ENCODE data around the gene CFAP221.
"Not testable (repeated sequence)": the region's sequence is repeated elsewhere in the genome, so short reads cannot be mapped to it uniquely, and the experiment has no call there.

Gene CFAP221

DNA sequence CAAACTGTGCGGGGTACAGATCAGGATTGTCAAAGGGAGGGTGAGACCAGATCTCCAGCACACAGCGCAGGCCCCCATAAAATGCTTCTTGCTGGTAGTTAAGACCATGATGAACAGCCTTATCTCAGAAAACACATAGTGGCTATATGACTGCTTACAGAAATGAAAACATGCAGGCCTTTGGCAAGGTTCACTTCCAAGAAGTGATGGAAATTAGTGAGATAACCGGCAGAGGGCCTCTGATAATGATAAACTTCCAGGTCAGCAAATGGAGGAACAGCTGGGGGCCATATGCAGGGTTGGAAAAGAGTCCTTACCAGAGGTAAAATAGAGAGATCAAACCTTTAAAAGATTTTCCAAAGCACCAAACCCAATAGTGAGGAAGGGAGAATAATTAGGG is 46.6 kb downstream of the CFAP221 start:
- no peak for DNase-seq (ENCODE audit: low read depth in 2 of 2)

DNA sequence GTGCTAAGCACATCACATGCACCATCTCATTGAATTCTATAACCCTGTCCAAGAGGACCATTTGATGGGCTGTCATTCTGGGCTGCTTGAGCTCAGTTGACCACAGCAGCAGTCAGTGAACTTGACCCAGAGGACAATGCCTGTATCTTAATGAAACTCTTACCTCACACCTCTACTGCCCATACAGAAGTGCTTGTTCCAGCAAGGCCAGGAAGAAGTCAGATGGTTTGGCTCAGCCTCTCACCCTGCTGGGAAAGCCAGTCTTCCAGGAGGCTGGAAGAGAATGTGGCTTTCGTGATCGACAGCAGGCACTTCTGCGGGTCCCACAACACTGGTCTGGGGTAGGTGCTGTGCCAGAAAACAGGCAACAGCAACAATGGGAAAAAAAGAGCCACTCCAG is 47.3 kb downstream of the CFAP221 start:
- no peak for DNase-seq (ENCODE audit: low read depth in 2 of 2)

DNA sequence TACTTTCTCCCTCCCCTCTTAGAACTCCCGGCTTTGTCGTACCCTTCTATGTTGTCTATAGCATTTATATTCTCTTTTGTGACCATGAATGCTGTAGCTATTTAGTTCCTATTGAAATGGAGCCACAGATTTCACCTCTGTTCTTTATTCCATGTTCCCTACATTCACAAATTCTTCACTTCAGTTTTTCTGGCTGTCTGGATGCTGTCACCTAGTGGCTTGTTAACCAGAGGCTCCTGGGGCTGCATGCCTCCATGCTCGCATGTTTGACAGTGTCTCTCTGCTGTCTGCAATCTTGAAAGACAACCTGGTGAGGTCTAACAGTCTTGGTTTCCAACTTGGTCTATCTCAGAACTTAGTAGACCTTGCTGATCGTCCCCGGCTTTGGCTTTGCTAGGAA is 48.2 kb downstream of the CFAP221 start:
- no peak for DNase-seq (ENCODE audit: low read depth in 2 of 2)

GRCh38 chr2:119596638-119597037 is 52.4 kb downstream of the CFAP221 start:
- no peak for DNase-seq (ENCODE audit: low read depth in 2 of 2)

DNA sequence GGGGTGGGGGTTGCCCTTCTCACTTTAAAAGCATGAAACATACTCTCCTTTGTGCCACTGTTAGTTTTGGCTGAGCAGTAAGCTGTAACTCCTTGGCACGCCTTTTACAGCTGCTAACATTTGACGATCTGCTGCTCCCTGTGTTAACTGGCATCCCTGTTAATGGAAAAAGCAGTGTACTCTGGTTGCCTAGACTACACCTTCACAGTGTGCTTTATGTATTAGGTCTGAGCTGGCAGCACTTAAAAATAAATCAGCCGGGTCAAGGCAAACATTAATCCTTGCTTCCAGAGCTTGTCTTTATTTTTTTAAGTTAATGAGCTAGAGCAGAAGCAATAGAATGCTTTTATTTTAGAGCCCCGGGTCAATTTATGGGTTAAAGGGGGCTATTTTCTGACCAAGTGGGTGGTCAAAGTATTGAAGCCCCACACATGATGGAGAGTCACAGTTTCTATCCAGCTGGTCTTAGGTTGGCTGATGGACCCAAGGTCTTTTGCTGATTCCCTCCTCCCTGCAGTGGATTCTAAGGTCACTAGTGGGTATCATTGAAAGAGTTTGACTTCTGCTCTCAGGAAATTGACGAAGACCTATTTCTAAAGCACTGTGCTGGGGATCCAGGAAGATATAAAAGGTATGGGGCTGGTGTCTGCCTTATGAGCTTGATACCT is 54.5 kb downstream of the CFAP221 start:
- DNase-seq (ENCODE audit: low read depth in 2 of 2): no peak

DNA sequence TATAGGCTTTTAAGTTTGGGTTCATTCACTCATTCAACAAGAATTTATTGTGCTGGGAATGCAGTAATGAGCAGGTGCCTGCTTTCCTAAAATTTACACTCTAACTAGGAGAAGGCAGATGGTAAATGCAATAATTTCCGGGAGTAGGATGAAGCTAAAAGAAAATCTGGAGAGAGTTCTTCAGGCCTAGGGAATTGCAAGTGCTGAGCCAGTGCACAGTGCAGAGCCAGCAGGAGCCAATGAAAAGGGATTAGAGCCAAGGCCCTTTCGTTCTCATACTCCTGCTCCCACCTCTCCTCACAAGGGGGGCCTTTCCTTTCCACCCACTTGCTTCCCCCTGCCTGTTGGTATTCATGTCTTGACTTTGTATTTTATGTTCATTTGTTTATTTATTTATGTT is 55.1 kb downstream of the CFAP221 start:
- no peak for DNase-seq (ENCODE audit: low read depth in 2 of 2)

- DNase-seq (ENCODE audit: low read depth in 2 of 2): no peak
Observed at GRCh38 chr2:119605096-119605495, 60.8 kb downstream of the CFAP221 start.

GRCh38 chr2:119606674-119607073 is 62.4 kb downstream of the CFAP221 start:
- DNase-seq (ENCODE audit: low read depth in 2 of 2): no peak

- DNase-seq (ENCODE audit: low read depth in 2 of 2): no peak
Observed at GRCh38 chr2:119608553-119608952, 64.3 kb downstream of the CFAP221 start.

GRCh38 chr2:119609337-119609736 is 65.1 kb downstream of the CFAP221 start:
- DNase-seq (ENCODE audit: low read depth in 2 of 2): no peak

DNA sequence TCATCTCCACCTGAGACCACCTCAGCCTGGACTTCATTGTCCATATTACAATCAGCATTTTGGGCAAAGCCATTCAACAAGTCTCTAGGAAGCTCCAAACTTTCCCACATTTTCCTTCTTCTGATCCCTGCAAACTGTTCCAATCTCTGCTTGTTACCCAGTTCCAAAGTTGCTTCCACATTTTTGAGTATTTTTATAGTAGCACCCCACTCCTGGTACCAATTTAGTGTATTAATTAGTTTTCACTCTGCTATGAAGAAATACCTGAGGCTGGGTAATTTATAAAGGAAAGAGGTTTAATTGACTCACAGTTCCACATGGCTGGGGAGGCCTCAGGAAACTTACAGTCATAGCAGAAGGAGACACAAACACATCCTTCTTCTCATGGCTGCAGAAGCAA is 69.9 kb downstream of the CFAP221 start:
- not testable (repeated sequence) for DNase-seq (ENCODE audit: low read depth in 2 of 2)

- no peak for DNase-seq (ENCODE audit: low read depth in 2 of 2)
Observed at GRCh38 chr2:119616421-119616820, 72.2 kb downstream of the CFAP221 start.

DNA sequence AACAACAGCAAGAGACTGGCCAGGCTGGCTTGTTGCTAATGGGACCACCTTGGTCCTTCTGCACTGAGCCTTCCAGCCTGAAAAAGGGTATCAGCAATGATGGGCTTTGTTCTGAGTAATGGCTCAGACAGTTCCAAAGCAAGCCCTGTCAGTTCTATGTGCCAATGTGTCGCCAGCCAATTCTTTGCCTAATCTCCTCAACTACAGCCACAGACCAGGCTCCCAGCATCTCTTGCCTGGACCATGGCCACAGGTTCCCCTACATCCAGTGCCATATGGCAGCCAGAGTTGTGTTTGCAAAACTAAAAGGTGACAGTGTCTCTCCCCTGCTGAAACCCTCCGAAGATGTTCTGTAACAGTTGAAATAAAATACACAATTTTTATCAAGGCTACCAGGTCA is 73.2 kb downstream of the CFAP221 start:
- no peak for DNase-seq (ENCODE audit: low read depth in 2 of 2)

DNA sequence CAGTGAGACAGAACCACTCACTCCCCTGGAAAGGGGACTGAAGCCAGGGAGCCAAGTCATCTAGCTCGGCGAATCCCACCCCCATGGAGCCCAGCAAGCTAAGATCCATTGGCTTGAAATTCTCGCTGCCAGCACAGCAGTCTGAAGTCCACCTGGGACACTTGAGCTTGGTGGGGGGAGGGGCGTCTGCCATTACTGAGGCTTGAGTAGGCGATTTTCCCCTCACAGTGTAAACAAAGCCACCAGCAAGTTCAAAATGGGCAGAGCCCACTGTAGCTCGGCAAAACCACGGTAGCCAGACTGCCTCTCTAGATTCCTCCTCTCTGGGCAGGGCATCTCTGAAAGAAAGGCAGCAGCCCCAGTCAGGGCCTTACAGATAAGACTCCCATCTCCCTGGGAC is 74.5 kb downstream of the CFAP221 start:
- DNase-seq (ENCODE audit: low read depth in 2 of 2): not testable (repeated sequence)

DNA sequence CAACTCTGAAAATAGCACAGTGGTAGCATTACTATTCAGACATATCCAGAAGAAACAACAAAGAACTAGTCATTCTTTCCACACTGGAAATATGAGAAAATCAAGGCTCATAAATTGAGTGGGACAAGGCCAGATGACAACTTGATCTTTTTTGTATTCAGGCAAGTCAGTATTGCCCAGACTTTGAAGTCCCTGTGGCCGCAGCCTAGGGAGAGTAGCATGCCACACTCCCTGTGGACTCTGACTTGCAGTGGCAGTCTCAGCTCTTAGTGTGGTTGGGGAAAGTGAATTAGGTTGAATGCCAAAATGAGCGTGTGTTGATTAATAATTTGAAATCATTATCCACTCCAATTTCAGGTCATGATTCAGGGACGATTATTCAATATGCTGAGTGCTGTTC is 81.0 kb downstream of the CFAP221 start:
- DNase-seq (ENCODE audit: low read depth in 2 of 2): no peak

DNA sequence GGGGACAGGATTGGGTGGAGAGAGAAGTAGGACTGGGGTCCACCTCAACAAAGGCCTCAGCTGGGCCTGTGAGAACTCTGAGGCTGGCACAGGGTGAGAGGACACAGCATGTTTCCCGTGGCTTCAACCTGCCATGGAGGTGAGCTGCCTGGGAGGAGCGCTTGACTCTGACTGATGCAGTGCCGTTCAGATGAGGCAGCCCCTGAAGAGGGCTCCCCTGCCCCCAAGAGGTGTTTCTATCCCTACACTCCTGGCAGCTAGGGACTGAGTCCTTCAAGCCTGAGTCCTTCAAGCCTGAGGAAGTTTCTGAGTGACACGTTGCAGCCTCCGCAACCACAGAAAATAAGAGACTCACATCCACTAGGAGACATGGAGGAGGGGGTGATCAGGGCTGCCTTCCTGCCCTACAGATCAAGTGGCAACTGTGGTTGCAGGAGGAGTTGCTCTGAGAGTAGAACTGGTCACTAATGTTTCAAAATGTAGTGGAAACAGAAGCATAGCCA is 85.1 kb downstream of the CFAP221 start:
- no peak for DNase-seq (ENCODE audit: low read depth in 2 of 2)

DNA sequence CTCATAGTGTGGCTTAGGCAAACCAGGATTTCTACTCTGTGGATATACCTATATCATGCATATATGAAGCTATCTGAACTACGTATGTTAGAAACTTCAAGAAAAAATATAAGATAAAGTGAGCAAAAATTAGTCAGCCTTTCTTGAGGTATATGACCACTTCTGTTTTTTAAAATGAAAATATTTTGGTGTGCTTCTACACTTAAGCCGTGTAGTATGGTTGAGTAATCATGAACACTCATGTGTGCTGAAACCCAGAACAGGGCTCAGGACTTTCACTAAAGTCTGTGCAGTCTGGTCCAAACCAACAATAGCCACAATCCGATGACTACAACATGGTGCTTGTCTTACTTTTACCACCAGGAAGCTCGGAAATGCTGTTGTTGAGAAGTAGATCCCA is 85.9 kb downstream of the CFAP221 start:
- DNase-seq (ENCODE audit: low read depth in 2 of 2): no peak

- no peak for DNase-seq (ENCODE audit: low read depth in 2 of 2)
Observed at GRCh38 chr2:119637371-119637770, 93.1 kb downstream of the CFAP221 start.

DNA sequence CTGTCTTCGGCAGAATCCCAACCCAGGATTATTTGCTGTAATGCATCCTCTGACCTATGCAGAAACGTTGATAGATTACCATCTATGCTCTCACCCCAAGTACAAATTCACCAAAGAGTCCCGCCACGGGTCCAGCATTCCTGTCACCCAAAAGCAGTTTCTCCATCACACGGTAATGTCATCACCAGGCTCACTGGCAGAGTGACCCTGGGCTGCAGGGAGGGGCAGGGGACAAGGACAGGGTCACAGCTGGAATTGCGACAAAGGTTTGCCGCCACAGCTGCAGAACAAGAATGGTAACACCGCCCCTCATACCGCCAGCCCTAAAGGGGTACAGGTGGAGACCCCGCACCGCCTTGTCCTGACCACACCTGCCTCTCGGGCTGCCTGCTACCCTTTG is 94.0 kb downstream of the CFAP221 start:
- DNase-seq (ENCODE audit: low read depth in 2 of 2): no peak

GRCh38 chr2:119638685-119639554 is 94.7 kb downstream of the CFAP221 start:
- DNase-seq (ENCODE audit: low read depth in 2 of 2): no peak

DNA sequence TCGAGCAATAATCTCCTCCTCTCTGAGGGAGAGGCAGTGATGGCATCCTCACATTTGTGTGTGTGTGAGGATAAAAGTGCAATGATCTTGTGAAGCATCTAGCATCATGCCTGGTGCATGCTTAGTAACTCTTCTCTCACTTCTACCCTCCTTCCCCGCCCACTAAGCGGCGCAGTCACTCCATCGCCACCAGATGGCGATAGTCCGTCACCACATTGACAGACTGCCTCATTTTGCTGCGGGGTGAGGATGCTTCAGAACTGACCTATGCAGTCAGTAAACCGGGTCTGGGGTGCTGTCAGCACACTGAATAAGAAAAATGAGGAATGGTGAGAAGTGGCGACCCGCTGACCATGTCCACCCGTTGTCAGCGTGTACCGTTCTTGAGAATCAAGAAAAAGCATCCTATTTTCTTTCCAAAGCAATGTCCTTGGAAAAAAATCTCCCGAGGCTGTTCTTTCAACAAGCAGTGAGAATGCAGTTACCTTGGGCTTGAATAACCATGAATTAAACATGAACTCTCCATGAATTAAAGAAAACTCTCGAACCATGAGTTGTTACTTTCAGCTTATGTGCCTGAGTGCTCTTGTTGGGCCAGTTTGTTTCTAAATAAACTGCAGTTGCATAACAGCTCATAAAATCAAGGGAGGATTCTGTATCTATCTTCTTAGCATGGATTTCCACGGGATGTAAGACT is 97.5 kb downstream of the CFAP221 start:
- DNase-seq (ENCODE audit: low read depth in 2 of 2): peak; percentile 53 to 59

- DNase-seq (ENCODE audit: low read depth in 2 of 2): no peak
Observed at GRCh38 chr2:119644186-119644585, 99.9 kb downstream of the CFAP221 start.

All from stimulated activated CD8-positive, alpha-beta memory T cell treated with anti-CD3 and anti-CD28 coated beads, Interleukin-15, amount 100 ng/mL, for 48 hours (primary cell).